SU-DHL-6 (cell line): ENCODE measurements around the gene PBXIP1.
"Not testable (repeated sequence)": the region's sequence is repeated elsewhere in the genome, so short reads cannot be mapped to it uniquely, and the experiment has no call there.

Experiments
- EZH2phosphoT487 ChIP-seq: fragments of 200-600 bp; sonication (generic), shearing (Covaris generic); conservative IDR thresholded peaks from 2 replicates; pipeline ENCODE4 v1.6.1; 2018; ENCODE audit warnings: mild to moderate bottlenecking, antibody characterized with exemption, low read length, moderate library complexity, mixed read lengths
- TF ChIP-seq, protein P1 (sequence below): fragments of 200-600 bp; sonication (generic); IDR thresholded peaks from one replicate; pipeline ENCODE4 v1.5.1; 2017; ENCODE audit warnings: antibody characterized with exemption, mild to moderate bottlenecking, low read length, moderate library complexity; ENCODE audit not compliant: insufficient read depth, poor library complexity, severe bottlenecking

DNA sequence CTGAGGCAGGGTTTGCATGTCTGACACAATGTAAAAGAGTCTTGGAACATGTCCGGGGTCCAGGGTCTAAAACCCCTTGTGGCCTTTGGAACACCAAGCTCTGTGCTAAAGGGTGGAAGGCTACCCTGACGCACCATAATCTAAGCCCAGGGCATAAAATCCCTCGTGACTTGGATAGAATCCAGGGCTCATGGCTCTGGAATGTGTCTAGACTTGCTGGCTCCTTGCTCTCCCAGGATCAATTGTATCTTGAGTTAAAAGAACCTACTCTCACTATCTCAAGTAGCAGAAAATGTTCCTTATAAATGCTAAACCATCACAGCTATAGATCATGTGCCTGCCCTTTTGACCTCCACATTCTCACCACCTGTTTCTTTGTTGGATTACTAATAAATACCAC, 47.8 kb downstream of the PBXIP1 start:
- TF ChIP-seq, protein P1, sequence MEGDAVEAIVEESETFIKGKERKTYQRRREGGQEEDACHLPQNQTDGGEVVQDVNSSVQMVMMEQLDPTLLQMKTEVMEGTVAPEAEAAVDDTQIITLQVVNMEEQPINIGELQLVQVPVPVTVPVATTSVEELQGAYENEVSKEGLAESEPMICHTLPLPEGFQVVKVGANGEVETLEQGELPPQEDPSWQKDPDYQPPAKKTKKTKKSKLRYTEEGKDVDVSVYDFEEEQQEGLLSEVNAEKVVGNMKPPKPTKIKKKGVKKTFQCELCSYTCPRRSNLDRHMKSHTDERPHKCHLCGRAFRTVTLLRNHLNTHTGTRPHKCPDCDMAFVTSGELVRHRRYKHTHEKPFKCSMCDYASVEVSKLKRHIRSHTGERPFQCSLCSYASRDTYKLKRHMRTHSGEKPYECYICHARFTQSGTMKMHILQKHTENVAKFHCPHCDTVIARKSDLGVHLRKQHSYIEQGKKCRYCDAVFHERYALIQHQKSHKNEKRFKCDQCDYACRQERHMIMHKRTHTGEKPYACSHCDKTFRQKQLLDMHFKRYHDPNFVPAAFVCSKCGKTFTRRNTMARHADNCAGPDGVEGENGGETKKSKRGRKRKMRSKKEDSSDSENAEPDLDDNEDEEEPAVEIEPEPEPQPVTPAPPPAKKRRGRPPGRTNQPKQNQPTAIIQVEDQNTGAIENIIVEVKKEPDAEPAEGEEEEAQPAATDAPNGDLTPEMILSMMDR, result not testable (repeated sequence)
- TF ChIP-seq EZH2phosphoT487, result not testable (repeated sequence)
